Mesothelial cell of epicardium (in vitro differentiated cells): ENCODE measurements around the gene DLGAP1. TPM values are rescaled to one million over a fixed set of nuclear protein-coding genes. Genes with fewer than 3 reads are reported as not detected.
"Not testable (repeated sequence)": the region's sequence is repeated elsewhere in the genome, so short reads cannot be mapped to it uniquely, and the experiment has no call there.

Source experiments
- DNase-seq, 2 experiments: peaks; one replicate each; pipeline ENCODE4 v3.0.0; 2021; ENCODE audit warnings: low spot score in 2 of 2; ENCODE audit not compliant: unreplicated experiment in 2 of 2
- H3K27ac Mint-ChIP-seq: 2 replicates; pipeline ENCODE4 v1.8.0; 2021; ENCODE audit warnings: mixed read lengths
- H3K27me3 Mint-ChIP-seq: 2 replicates; pipeline ENCODE4 v1.8.0; 2021; ENCODE audit warnings: low read depth, mixed read lengths
- H3K36me3 Mint-ChIP-seq: 2 replicates; pipeline ENCODE4 v1.8.0; 2021; ENCODE audit warnings: mixed read lengths
- H3K4me1 Mint-ChIP-seq: 2 replicates; pipeline ENCODE4 v1.8.0; 2021; ENCODE audit warnings: mixed read lengths
- H3K4me3 Mint-ChIP-seq: 2 replicates; pipeline ENCODE4 v1.8.0; 2021; ENCODE audit warnings: mild to moderate bottlenecking, moderate library complexity, mixed read lengths
- H3K9me3 Mint-ChIP-seq: 2 replicates; pipeline ENCODE4 v1.8.0; 2021; ENCODE audit warnings: mixed read lengths
- CTCF ChIP-seq: fragments of 200-600 bp; sonication (generic); IDR thresholded peaks from one replicate; pipeline ENCODE4 v1.5.0; 2021; ENCODE audit warnings: antibody characterized with exemption; ENCODE audit not compliant: unreplicated experiment
- total RNA-seq: library from RNA; stranded (reverse); gene quantifications from 3 replicates; pipeline ENCODE4 v1.2.1, GENCODE V29; 2021

The DLGAP1 gene
- 4.6 to 5.1 TPM (median 4.9 TPM) in 3 replicates for total RNA-seq

GRCh38 chr18:4455113-4455811 lies at the start of gene DLGAP1:
DLGAP1 (minus strand) TSS chr18:4455307.
- Mint-ChIP-seq H3K36me3 (no peaks in the 10 kb centered on the region), H3K27me3 (peaks cover 87% of the 10 kb centered on the region), H3K4me3 (peak within 1 kb of the TSS; percentile 67), H3K4me1 (peaks cover 11% of the 10 kb centered on the region), H3K27ac (no peak within 1 kb of the TSS), H3K9me3 (no peaks in the 10 kb centered on the region)
- DNase-seq, result peak; percentile 40 to 74
- TF ChIP-seq CTCF, result no peak

- peaks cover 11% of the 10 kb centered on the region for H3K9me3 Mint-ChIP-seq
- not testable (repeated sequence) for H3K4me1 Mint-ChIP-seq, DNase-seq, H3K27me3 Mint-ChIP-seq, H3K4me3 Mint-ChIP-seq, H3K27ac Mint-ChIP-seq, H3K36me3 Mint-ChIP-seq
These were observed 39.7 kb upstream of the DLGAP1 start for GRCh38 chr18:4494703-4495284.

GRCh38 chr18:4468511-4468910 lies 13.4 kb upstream of the DLGAP1 start:
- H3K9me3 Mint-ChIP-seq, result no peaks in the 10 kb centered on the region
- H3K4me3 Mint-ChIP-seq, result no peak overlapping the region
- no peak for TF ChIP-seq CTCF
- H3K27me3 Mint-ChIP-seq, result peaks cover 11% of the 10 kb centered on the region
- H3K4me1 Mint-ChIP-seq, result no peaks in the 10 kb centered on the region
- H3K36me3 Mint-ChIP-seq, result no peaks in the 10 kb centered on the region
- no peak for DNase-seq
- no peak overlapping the region for H3K27ac Mint-ChIP-seq

- H3K27ac Mint-ChIP-seq, result no peak overlapping the region
- no peak for TF ChIP-seq CTCF
- H3K4me3 Mint-ChIP-seq, result peak overlapping the region; percentile 63
- peaks cover 88% of the 10 kb centered on the region for H3K27me3 Mint-ChIP-seq
- DNase-seq, result peak in 1 of 2 experiments; percentile 45
- H3K9me3 Mint-ChIP-seq, result no peaks in the 10 kb centered on the region
- H3K36me3 Mint-ChIP-seq, result no peaks in the 10 kb centered on the region
- peaks cover 11% of the 10 kb centered on the region for H3K4me1 Mint-ChIP-seq
These were observed 482 bp downstream of the DLGAP1 start for GRCh38 chr18:4454537-4455112.

GRCh38 chr18:4453874-4454536 lies 1.1 kb downstream of the DLGAP1 start:
- Mint-ChIP-seq H3K27ac (no peak overlapping the region), H3K4me3 (peak overlapping the region; percentile 63), H3K27me3 (peaks cover 85% of the 10 kb centered on the region), H3K36me3 (no peaks in the 10 kb centered on the region), H3K4me1 (peaks cover 11% of the 10 kb centered on the region), H3K9me3 (no peaks in the 10 kb centered on the region)
- DNase-seq, result no peak
- TF ChIP-seq CTCF, result no peak

GRCh38 chr18:4453567-4453873 lies 1.6 kb downstream of the DLGAP1 start:
- H3K4me1 Mint-ChIP-seq, result peaks cover 11% of the 10 kb centered on the region
- H3K27ac Mint-ChIP-seq, result no peak overlapping the region
- TF ChIP-seq CTCF, result no peak
- peaks cover 85% of the 10 kb centered on the region for H3K27me3 Mint-ChIP-seq
- no peaks in the 10 kb centered on the region for H3K9me3 Mint-ChIP-seq
- no peaks in the 10 kb centered on the region for H3K36me3 Mint-ChIP-seq
- H3K4me3 Mint-ChIP-seq, result peak overlapping the region; percentile 63
- DNase-seq, result no peak
